Mammary epithelial cell (primary cell): ENCODE data around the gene PARP3.

ENCODE experiments used
- EZH2 ChIP-seq: IDR thresholded peaks from 2 replicates; pipeline ENCODE4 v1.6.1; 2012; ENCODE audit warnings: low read length, inconsistent platforms, borderline replicate concordance
- TF ChIP-seq, protein P1 (sequence below), 2 donors: IDR thresholded peaks in 1 of 2; conservative IDR thresholded peaks in 1 of 2; 2 replicates each; pipeline ENCODE4 v1.5.1; 2011 to 2012; ENCODE audit warnings: inconsistent platforms in 2 of 2, low read length in 2 of 2, mild to moderate bottlenecking in 2 of 2, control low read depth in 1 of 2, low read depth in 1 of 2; ENCODE audit not compliant: insufficient read depth in 1 of 2; ENCODE audit errors: extremely low read depth in 1 of 2

DNA sequence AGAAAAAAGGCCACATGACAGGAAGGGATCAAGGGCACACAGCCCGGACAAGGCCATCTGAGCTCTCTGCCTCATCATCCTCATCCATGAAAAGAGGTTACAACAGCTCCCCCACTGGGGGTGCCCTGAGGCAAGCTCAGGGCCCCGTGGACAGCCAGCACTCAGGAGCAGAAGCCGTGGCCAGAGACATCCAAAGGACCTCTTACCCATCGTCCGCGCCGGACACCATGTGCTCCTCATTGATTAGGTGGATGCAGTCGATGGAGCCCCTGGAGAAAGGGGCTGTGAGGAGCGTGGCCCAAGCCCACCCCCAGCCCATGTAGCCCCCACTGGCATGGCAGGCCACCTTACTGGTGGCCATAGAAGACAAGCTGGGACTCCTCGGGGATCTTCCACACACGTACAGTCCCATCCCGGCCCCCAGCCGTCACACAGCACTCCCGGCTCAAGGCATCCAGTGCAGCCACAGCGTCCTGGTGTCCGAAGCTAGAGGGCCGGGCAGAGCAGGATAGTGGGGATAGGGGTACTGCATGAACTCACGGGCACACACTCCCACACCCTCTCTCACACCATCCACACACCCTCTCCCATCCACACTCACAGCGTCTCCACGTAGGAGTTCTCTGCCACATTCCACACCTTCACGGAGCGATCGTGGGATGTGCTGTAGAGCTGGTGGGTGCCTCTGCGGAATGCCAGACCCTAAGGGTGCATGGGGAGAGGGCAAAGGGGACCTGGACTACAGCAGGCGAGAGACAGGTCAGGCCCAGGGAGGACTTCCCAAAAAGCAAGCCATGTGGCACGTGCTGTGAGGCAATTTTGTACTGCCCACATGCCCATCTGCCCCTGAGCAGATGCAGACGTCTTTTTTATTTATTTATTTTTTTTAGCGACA is 6.9 kb upstream of the PARP3 start:
- TF ChIP-seq, protein P1, sequence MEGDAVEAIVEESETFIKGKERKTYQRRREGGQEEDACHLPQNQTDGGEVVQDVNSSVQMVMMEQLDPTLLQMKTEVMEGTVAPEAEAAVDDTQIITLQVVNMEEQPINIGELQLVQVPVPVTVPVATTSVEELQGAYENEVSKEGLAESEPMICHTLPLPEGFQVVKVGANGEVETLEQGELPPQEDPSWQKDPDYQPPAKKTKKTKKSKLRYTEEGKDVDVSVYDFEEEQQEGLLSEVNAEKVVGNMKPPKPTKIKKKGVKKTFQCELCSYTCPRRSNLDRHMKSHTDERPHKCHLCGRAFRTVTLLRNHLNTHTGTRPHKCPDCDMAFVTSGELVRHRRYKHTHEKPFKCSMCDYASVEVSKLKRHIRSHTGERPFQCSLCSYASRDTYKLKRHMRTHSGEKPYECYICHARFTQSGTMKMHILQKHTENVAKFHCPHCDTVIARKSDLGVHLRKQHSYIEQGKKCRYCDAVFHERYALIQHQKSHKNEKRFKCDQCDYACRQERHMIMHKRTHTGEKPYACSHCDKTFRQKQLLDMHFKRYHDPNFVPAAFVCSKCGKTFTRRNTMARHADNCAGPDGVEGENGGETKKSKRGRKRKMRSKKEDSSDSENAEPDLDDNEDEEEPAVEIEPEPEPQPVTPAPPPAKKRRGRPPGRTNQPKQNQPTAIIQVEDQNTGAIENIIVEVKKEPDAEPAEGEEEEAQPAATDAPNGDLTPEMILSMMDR (conservative IDR thresholded peaks at IDR 0.05 in 1 of 2, IDR thresholded peaks at IDR 0.05 in 1 of 2; ENCODE audit: extremely low read depth in 1 of 2, insufficient read depth in 1 of 2, low read depth in 1 of 2, low read length in 2 of 2): no peak
- TF ChIP-seq EZH2: no peak
